AG09319 (cell line): ENCODE measurements around the gene P2RX4.
"Not testable (repeated sequence)": the region's sequence is repeated elsewhere in the genome, so short reads cannot be mapped to it uniquely, and the experiment has no call there.

Experiments
- DNase-seq: peaks from one replicate; pipeline ENCODE4 v3.0.0-alpha.2; 2010; ENCODE audit warnings: low read depth; ENCODE audit errors: extremely low read depth
- CTCF ChIP-seq: IDR thresholded peaks from 2 replicates; pipeline ENCODE4 v1.5.1; 2011; ENCODE audit warnings: low read depth, mild to moderate bottlenecking, inconsistent platforms, low read length, moderate library complexity

The P2RX4 gene

GRCh38 chr12:121209624-121210572 lies at the start of gene P2RX4:
Gene P2RX4 (plus strand): TSS chr12:121210129. CDS start chr12:121210165, 36 bp downstream.
- DNase-seq, result peak; percentile 34
- peak; percentile 12 for TF ChIP-seq CTCF

GRCh38 chr12:121162384-121162783 lies 47.5 kb upstream of the P2RX4 start:
- TF ChIP-seq CTCF, result no peak
- no peak for DNase-seq

- no peak for TF ChIP-seq CTCF
- no peak for DNase-seq
Observed at GRCh38 chr12:121162985-121163384, 46.9 kb upstream of the P2RX4 start.

GRCh38 chr12:121164839-121165238 lies 45.1 kb upstream of the P2RX4 start:
- not testable (repeated sequence) for DNase-seq

GRCh38 chr12:121165316-121165715 lies 44.6 kb upstream of the P2RX4 start:
- DNase-seq, result no peak
- TF ChIP-seq CTCF, result no peak

- no peak for DNase-seq
- no peak for TF ChIP-seq CTCF
Observed at GRCh38 chr12:121166356-121166755, 43.6 kb upstream of the P2RX4 start.

GRCh38 chr12:121167232-121167820 lies 42.6 kb upstream of the P2RX4 start:
- TF ChIP-seq CTCF, result no peak
- DNase-seq, result no peak
